NT2/D1 (cell line): ENCODE measurements around the gene ZSWIM4.

Experiments used
- SUZ12 ChIP-seq: IDR thresholded peaks from 2 replicates; pipeline ENCODE4 v1.6.1; 2011; ENCODE audit not compliant: insufficient read length, insufficient read depth; ENCODE audit errors: extremely low read depth
- YY1 ChIP-seq: IDR thresholded peaks from 2 replicates; pipeline ENCODE4 v1.6.1; 2011; ENCODE audit not compliant: insufficient read length, insufficient read depth
- ZNF274 ChIP-seq: IDR thresholded peaks from 2 replicates; pipeline ENCODE4 v1.6.1; 2011; ENCODE audit warnings: mild to moderate bottlenecking, low read depth, low read length

DNA sequence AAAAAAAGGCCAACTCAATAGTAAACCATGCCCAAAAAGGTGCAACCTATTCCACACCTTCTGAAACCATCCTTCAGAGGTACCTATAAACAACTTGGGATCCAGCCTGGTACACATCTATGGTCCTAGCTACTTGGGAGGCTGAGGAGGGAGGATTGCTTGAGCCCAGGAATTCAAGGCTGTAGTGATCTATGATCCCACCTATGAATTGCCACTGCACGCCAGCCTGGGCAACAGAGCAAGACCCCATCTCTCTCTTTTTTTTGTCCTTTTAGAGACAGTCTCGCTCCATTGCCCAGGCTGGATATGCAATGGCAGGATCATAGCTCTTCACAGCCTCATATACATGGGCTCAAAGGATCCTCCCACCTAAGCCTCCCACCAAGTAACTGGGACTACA is 26.0 kb downstream of the ZSWIM4 start:
- TF ChIP-seq YY1, result no peak
- no peak for TF ChIP-seq ZNF274
- TF ChIP-seq SUZ12, result no peak
